Left hindlimb (tissue), 1 donor: ENCODE results near the gene GBP6.
"Not testable (repeated sequence)": the region's sequence is repeated elsewhere in the genome, so short reads cannot be mapped to it uniquely, and the experiment has no call there.

ENCODE experiments used
- DNase-seq: peaks from one replicate; pipeline ENCODE4 v3.0.0-alpha.2; 2018

Gene GBP6

GRCh38 chr1:89369331-89369730 lies 5.5 kb downstream of the GBP6 start:
- no peak for DNase-seq

- not testable (repeated sequence) for DNase-seq
These were observed 10.0 kb downstream of the GBP6 start for GRCh38 chr1:89373810-89374209.

DNA sequence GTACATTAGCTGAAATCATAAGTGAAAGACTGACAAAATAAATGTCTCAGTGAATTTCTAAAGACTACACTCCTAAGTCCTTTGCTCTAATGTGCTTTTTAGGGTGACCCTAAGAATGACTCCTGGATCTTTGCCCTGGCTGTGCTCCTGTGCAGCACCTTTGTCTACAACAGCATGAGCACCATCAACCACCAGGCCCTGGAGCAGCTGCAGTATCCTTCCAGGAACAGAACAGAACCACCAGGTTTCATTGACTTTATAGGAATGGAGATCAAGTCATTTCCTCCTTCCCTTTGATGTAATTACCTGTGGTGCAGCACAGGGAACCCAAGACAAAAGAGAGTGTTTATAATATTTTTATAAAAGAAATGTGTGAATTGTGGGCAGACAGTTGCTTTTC lies 14.1 kb downstream of the GBP6 start:
- DNase-seq: no peak

- DNase-seq: no peak
These were observed 17.8 kb downstream of the GBP6 start for GRCh38 chr1:89381618-89382017.

DNA sequence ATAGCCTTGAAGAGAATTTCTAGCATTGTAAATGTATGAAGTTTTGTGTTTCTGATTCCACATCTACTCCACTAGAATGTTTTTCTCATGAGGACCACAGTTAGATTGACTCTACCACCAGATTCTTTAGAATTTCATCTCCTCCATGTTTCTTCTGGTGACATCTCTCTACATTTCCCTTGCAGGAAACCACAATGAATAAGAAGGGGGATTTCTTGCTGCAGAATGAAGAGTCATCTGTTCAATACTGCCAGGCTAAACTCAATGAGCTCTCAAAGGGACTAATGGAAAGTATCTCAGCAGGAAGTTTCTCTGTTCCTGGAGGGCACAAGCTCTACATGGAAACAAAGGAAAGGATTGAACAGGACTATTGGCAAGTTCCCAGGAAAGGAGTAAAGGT lies 18.6 kb downstream of the GBP6 start:
- no peak for DNase-seq

DNA sequence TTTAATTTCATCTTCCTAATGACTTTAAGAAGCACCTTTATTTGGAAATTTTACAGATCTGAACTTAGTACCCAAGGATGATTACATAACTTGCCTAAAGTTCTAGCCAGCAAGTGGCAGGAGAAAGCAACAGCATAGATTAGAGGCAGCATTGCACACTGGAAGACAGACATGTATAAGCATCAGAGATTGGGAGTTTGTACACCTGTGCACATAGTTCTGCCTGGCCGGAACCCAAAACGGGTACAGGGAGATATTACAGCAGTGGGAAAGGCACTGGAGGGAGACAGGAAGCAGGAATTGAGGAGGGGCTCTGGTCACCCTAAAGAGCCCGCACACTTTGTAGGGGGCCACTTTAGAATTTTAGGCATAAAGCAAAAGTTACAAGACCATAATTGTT lies 19.3 kb downstream of the GBP6 start:
- DNase-seq: no peak

DNA sequence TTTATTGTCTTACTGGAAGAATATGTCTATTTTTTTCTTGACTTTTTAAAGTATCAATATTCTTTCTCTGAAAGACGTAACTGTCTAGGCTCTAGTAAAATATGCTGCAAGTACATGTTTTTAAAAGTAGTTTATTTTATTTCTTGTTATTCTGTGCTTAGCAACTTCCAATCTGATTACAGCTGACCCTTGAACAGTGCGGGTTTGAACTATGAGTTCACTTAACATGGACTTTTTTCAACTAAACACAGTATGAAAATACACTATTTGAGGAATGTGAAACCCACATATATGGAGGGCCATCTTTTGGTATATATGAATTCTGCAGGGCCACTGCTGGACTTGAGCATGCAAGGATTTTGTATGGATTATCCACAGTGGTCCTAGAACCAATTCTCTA lies 26.8 kb downstream of the GBP6 start:
- no peak for DNase-seq

- DNase-seq: no peak
These were observed 27.8 kb downstream of the GBP6 start for GRCh38 chr1:89391686-89392085.

- no peak for DNase-seq
These were observed 31.0 kb downstream of the GBP6 start for GRCh38 chr1:89394851-89395250.

GRCh38 chr1:89396902-89397301 lies 33.0 kb downstream of the GBP6 start:
- no peak for DNase-seq

GRCh38 chr1:89405275-89405929 lies 41.5 kb downstream of the GBP6 start:
- DNase-seq: no peak

DNA sequence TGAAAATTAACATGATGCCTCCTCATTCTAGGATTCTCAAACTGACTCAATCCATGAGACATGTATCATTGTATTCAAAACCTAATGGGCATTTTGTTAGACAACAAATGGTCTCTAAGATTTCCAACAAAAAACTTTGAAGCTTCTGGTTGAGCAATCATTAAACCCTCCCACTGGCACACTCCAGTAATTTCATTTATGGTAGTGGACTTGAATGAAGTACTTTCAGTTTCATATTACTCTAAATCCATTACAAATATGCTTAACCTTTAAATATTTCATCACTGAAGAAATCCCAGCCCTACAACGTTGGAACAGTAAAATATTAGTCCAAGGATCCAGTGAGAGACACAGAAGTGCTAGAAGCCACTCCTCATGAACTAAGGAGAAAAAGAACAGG lies 43.5 kb downstream of the GBP6 start:
- no peak for DNase-seq

DNA sequence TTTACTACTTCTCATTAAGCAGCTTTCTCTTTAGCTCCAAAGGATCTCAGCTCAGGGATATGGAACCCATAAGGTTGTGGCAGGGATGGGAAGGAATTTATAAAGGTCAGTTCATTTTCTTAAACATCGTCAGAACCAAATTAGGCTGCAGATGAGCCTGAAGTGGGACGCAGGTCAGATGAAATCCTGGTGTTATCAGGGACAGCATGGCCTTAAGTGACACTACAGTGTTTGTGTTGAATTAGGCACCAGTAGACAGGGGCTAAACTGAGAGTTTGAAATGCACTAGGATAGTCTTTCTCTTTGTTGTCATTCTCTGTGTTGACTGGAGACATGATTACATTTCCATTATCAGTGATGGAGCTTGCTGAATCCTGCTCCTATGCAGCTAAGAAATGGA lies 43.9 kb downstream of the GBP6 start:
- not testable (repeated sequence) for DNase-seq

DNA sequence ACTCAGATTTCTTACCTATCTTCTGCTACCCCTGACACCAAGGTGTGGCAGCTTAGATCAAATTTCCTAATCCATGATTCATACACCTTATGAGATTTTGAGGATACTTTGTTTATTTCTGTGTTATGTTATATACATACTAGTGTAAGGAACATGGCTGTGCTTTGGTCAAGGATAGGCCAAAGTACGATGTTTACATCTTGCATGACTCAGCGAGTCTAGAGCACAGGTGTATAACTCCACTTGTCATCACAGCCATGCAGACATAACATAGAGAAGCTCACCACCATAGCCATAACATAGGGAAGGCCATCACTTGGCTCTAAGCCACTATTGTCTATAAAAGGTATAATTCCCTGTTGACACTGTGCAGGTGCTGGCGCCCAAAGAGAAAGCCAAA lies 61.2 kb downstream of the GBP6 start:
- no peak for DNase-seq

GRCh38 chr1:89429062-89429461 lies 65.2 kb downstream of the GBP6 start:
- no peak for DNase-seq

GRCh38 chr1:89429681-89430080 lies 65.8 kb downstream of the GBP6 start:
- not testable (repeated sequence) for DNase-seq

DNA sequence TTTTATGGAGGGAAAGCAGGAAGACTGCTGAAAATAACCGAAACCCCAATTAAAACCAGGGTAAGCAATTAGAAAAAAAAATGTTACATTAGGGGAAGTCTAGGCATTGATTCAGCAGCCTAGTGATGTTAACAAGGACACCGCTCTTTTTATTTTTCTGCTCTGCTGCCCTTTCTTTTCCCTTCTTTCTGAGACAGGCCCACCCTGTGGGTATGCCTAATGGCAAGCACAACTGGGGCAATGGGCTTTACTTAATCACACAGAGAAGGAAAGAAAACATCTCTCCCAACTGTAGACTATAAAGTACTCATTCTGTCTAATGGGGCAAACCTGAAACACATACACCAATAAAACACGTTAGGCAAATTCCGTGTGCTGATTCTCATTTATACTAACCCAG lies 69.6 kb downstream of the GBP6 start:
- DNase-seq: no peak

DNA sequence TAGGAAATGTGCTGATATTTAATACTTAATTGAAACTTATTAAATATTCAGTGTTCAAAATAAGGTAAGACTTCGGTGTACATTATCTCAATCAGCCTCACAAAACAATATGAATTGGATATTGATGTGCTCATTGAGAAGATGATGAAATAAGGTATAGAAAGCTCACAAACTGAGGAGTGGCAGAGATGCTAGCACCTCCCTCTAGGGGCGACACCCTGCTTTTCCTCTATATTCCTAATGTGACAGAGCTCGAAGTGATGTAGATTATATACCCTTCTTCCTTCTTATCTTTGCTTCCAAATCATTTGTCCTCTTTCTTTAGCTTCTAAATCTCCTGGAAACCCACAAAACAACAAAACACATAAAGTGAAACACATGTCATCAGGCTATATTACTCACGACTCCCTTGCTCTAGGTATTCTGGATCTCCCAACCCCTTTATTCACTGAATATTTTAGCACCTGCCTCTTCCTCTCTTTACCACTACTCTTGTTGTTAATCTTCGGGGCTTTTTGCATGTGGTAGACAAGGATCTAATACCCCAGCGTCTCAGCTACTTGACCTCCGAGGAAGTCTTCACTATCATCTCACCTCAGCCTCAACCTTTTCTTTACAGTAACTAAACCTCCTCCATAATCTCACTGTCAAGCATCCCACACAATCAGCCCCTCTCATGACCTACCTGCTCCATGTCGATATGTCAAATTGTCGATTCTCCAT lies 70.4 kb downstream of the GBP6 start:
- not testable (repeated sequence) for DNase-seq
